GM12874 (cell line): ENCODE measurements around the gene SLC35B4.

Experiments used
- TF ChIP-seq, protein P1 (sequence below): IDR thresholded peaks from 2 replicates; pipeline ENCODE4 v1.5.1; 2011; ENCODE audit warnings: low read depth, mild to moderate bottlenecking, control low read depth, low read length, moderate library complexity; ENCODE audit not compliant: insufficient read depth

The SLC35B4 gene, protein sequence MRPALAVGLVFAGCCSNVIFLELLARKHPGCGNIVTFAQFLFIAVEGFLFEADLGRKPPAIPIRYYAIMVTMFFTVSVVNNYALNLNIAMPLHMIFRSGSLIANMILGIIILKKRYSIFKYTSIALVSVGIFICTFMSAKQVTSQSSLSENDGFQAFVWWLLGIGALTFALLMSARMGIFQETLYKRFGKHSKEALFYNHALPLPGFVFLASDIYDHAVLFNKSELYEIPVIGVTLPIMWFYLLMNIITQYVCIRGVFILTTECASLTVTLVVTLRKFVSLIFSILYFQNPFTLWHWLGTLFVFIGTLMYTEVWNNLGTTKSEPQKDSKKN

DNA sequence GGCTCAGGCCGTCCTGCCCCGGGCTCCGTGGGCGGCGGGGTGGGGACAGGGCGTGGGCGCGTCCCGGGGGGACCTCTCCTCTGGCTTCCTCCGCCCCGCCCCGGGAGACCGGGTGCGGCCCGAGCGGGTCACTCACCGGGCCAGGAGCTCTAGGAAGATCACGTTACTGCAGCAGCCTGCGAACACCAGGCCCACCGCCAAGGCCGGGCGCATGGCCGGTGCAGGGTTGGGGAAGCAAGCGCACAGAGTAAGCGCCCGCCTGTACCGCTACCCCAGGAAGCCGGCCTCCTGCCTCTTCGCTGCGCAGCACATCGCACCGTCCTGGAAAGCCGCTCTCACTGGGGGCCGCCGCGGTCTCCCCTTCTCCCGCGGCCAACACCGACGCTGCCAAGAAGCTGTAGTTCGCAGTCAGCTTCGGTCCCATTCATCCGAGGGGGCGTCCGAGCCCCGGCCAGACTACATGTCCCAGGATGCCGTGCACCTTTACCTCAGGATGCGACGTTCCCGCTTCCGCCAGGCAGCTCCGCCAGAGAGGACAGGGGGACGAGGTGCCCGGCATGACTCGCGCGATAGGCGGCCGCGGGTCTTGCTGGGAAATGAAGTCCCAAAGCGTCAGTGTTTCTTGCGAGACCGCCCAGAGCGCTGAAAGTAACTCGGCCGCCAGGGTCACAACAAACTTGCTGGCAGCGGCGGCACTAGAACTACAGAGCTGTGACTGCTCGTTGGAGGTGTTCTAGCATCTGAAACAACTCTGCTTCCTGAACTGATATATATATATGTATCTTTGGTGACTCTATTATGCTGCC is at the start of gene SLC35B4:
TSS of gene SLC35B4 (minus strand) at position 392 of the 806 bp plus-strand sequence. CDS start at position 213, 179 bp downstream.
- TF ChIP-seq, protein P1, sequence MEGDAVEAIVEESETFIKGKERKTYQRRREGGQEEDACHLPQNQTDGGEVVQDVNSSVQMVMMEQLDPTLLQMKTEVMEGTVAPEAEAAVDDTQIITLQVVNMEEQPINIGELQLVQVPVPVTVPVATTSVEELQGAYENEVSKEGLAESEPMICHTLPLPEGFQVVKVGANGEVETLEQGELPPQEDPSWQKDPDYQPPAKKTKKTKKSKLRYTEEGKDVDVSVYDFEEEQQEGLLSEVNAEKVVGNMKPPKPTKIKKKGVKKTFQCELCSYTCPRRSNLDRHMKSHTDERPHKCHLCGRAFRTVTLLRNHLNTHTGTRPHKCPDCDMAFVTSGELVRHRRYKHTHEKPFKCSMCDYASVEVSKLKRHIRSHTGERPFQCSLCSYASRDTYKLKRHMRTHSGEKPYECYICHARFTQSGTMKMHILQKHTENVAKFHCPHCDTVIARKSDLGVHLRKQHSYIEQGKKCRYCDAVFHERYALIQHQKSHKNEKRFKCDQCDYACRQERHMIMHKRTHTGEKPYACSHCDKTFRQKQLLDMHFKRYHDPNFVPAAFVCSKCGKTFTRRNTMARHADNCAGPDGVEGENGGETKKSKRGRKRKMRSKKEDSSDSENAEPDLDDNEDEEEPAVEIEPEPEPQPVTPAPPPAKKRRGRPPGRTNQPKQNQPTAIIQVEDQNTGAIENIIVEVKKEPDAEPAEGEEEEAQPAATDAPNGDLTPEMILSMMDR = 0 out of 2 replicates have a peak, but pooled peaks have one; percentile 7

GRCh38 chr7:134366481-134366880 is 49.8 kb upstream of the SLC35B4 start:
- TF ChIP-seq, protein P1 = no peak

GRCh38 chr7:134365341-134366054 is 48.8 kb upstream of the SLC35B4 start:
- TF ChIP-seq, protein P1 = no peak

DNA sequence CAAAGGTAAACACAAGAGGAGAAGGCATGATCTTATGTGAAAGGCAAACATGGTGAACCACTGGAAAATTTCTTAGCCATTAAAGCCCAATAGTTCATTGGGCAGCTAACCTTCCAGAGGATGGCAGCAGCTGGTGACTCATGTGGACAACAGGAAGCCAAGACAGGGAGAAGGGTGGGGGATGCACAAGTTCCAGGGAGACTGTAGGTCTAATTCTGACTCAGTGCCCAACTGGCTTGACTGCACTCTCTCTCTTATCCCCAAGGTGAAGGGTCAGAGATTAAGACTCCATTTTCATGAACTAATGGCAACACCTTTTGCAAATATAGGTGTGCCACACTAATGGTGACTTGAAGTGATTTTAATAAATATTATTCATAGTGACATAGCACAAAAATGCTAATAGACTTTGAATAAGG is 47.9 kb upstream of the SLC35B4 start:
- TF ChIP-seq, protein P1 = no peak

DNA sequence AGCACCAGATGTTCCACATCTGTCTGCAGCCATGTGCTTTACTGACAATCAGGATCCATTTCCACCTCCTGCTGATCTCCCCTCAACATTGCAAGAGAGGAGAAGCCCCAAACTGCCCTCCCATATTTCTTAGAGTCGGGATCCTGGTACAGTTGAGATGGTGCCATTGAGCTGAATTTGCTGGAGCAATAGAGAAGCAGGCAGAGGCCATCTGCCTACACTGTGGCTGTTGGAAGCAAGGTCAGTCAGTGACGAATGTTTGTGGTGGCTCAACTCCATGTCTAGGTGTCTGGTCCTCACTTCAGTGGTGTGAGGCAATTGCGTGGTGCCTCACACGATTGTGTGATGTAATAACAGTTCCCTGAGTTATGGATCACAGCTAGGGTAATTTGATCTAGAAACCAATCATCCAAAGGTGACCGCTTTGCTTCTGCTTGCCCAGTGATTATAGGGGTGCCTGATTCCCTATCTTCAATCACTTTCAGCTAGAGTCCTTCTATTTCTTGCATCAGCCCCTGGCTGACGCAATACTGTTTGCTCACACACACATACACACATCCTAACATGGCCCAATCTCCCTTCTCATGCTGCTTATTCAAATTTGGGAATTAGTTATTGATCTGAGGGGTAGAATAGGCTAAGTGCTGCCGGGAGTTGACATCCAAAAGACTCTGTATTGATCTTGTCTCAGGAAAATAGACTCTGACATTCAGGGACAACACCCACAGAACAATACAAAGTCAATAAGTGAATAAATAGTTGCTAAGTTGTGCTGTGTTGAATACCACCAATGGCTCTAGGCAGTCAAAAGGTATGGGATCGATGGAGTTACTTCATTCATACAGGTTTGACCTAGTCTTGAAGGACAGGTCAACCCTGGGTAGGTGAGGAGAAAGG is 46.1 kb upstream of the SLC35B4 start:
- TF ChIP-seq, protein P1 = no peak

GRCh38 chr7:134359787-134360432 is 43.2 kb upstream of the SLC35B4 start:
- TF ChIP-seq, protein P1 = no peak
